Neural cell (in vitro differentiated cells): ENCODE data around the gene RAB22A.

ENCODE experiments used
- EP300 ChIP-seq: fragments of 450-650 bp; conservative IDR thresholded peaks from 2 replicates; pipeline ENCODE4 v1.6.1; 2014; ENCODE audit warnings: antibody characterized with exemption, mild to moderate bottlenecking, moderate library complexity; ENCODE audit not compliant: poor library complexity, severe bottlenecking
- EZH2 ChIP-seq: fragments of 200-600, 300-800 bp; shearing (Covaris generic), sonication (generic); IDR thresholded peaks from 2 replicates; pipeline ENCODE4 v1.6.1; 2014; ENCODE audit warnings: antibody characterized with exemption, low read length, borderline replicate concordance, mild to moderate bottlenecking; ENCODE audit not compliant: insufficient read depth, poor library complexity, severe bottlenecking
- POLR2AphosphoS5 ChIP-seq: IDR thresholded peaks from 2 replicates; pipeline ENCODE4 v1.6.1; 2012
- RAD21 ChIP-seq: fragments of 450-650 bp; conservative IDR thresholded peaks from 2 replicates; pipeline ENCODE4 v1.6.1; 2014; ENCODE audit warnings: antibody characterized with exemption, mild to moderate bottlenecking, moderate library complexity
- SMC3 ChIP-seq: fragments of 450-650 bp; conservative IDR thresholded peaks from 2 replicates; pipeline ENCODE4 v1.6.1; 2014; ENCODE audit warnings: antibody characterized with exemption, mild to moderate bottlenecking, moderate library complexity; ENCODE audit not compliant: poor library complexity
- TAF1 ChIP-seq: IDR thresholded peaks from 2 replicates; pipeline ENCODE4 v1.6.1; 2012; ENCODE audit warnings: low read depth
- TF ChIP-seq, protein P1 (sequence below): fragments of 450-650 bp; IDR thresholded peaks from 2 replicates; pipeline ENCODE4 v1.5.1; 2014; ENCODE audit warnings: antibody characterized with exemption, mild to moderate bottlenecking, moderate library complexity; ENCODE audit not compliant: poor library complexity, severe bottlenecking

DNA sequence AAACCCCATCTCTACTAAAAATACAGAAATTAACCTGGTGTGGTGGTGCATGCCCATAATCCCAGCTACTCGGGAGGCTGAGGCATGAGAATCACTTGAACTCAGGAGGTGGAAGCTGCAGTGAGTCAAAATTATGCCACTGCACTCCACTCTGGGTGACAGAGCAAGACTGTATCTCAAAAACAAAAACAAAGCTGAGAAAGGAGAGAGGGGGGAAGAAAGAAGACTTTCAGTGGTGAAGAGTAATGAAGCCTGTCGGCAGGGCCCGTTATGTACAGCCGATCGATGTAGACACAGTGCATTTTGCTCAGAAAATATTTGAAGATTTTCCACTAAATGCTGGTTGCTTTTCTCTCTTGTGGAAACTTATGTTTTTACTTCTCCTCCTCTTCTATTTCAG lies 93.3 kb downstream of the RAB22A start:
- TF ChIP-seq, protein P1, sequence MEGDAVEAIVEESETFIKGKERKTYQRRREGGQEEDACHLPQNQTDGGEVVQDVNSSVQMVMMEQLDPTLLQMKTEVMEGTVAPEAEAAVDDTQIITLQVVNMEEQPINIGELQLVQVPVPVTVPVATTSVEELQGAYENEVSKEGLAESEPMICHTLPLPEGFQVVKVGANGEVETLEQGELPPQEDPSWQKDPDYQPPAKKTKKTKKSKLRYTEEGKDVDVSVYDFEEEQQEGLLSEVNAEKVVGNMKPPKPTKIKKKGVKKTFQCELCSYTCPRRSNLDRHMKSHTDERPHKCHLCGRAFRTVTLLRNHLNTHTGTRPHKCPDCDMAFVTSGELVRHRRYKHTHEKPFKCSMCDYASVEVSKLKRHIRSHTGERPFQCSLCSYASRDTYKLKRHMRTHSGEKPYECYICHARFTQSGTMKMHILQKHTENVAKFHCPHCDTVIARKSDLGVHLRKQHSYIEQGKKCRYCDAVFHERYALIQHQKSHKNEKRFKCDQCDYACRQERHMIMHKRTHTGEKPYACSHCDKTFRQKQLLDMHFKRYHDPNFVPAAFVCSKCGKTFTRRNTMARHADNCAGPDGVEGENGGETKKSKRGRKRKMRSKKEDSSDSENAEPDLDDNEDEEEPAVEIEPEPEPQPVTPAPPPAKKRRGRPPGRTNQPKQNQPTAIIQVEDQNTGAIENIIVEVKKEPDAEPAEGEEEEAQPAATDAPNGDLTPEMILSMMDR: no peak
- TF ChIP-seq TAF1: no peak
- no peak for TF ChIP-seq RAD21
- TF ChIP-seq EP300: no peak
- TF ChIP-seq SMC3: no peak
- no peak for TF ChIP-seq POLR2AphosphoS5
- TF ChIP-seq EZH2: no peak
